Measurements from ENCODE around the gene DGKG. TPM values are rescaled to one million over a fixed set of nuclear protein-coding genes. Genes with fewer than 3 reads are reported as not detected.

The DGKG gene
- total and polyA plus RNA-seq, 2 of the 8 experiments (the other 6 are each of a cell fraction or from before 2014, with no cell fraction given): 0.30 to 0.48 TPM

GRCh38 chr3:186142393-186142932 is 219.6 kb downstream of the DGKG start:
- Histone ChIP-seq H3K79me1 (ENCODE audit: low read depth, low read length) (no peaks in the 10 kb centered on the region), H3K56ac (replicated peaks; ENCODE audit: insufficient read length, low read depth, low read length) (no peak overlapping the region), H3K4me1 (replicated peaks in 1 of 4; ENCODE audit: control insufficient read depth in 3 of 4, insufficient read depth in 4 of 4, low read length in 3 of 4) (no peaks in the 10 kb centered on the region), H4K5ac (ENCODE audit: insufficient read length, low read depth, low read length) (no peak overlapping the region), H4K8ac (ENCODE audit: extremely low read depth, insufficient read depth, low read length) (no peak overlapping the region), H2BK12ac (ENCODE audit: low read depth, low read length) (no peak overlapping the region), H3K14ac (ENCODE audit: insufficient read length) (no peak overlapping the region), H3K23ac (ENCODE audit: insufficient read length) (no peak overlapping the region), H2AK5ac (ENCODE audit: low read depth, low read length) (no peak overlapping the region), H3K36me3 (ENCODE audit: control insufficient read depth in 2 of 4, insufficient read depth in 4 of 4, low read length in 3 of 4) (no peaks in the 10 kb centered on the region), H2BK15ac (ENCODE audit: low read length) (no peak overlapping the region), H3K79me2 (ENCODE audit: control insufficient read depth in 1 of 2, insufficient read depth in 2 of 2, low read length in 2 of 2) (no peaks in the 10 kb centered on the region), H4K20me1 (replicated peaks in 1 of 2; ENCODE audit: control insufficient read depth in 1 of 2, insufficient read depth in 2 of 2, low read length in 2 of 2) (no peaks in the 10 kb centered on the region), H3K9me3 (ENCODE audit: insufficient read depth in 2 of 2, low read depth in 1 of 2, low read length in 1 of 2) (no peaks in the 10 kb centered on the region), H3K27me3 (replicated peaks in 1 of 4; ENCODE audit: control insufficient read depth in 3 of 4, extremely low read depth in 1 of 4, insufficient read depth in 3 of 4, low read length in 3 of 4) (no peaks in the 10 kb centered on the region), H3K18ac (ENCODE audit: extremely low read depth, low read length) (no peak overlapping the region), H3K9ac (replicated peaks in 1 of 4; ENCODE audit: extremely low read depth in 1 of 4, low read depth in 3 of 4, low read length in 3 of 4) (no peak overlapping the region), H3K4ac (replicated peaks; ENCODE audit: insufficient read length, low read depth, low read length) (no peak overlapping the region), H2BK5ac (ENCODE audit: low read depth, low read length) (no peak overlapping the region), H3K4me2 (ENCODE audit: insufficient read depth in 1 of 2, low read depth in 2 of 2, low read length in 2 of 2) (no peak overlapping the region), H3K27ac (ENCODE audit: low read depth, low read length) (no peak overlapping the region), H3K23me2 (ENCODE audit: low read depth, low read length) (no peaks in the 10 kb centered on the region), H2AFZ (ENCODE audit: low read length) (no peak overlapping the region), H4K91ac (replicated peaks; ENCODE audit: insufficient read length, low read length) (no peak overlapping the region), H3K4me3 (ENCODE audit: extremely low read depth in 1 of 4, insufficient read depth in 2 of 4, low read depth in 3 of 4, low read length in 4 of 4) (no peak overlapping the region), H2BK120ac (replicated peaks; ENCODE audit: low read depth, low read length) (no peak overlapping the region), H2BK20ac (ENCODE audit: low read length) (no peak overlapping the region)
- no peak for DNase-seq (ENCODE audit: low read depth in 1 of 2, low spot score in 2 of 2)
- TF ChIP-seq E2F6 (IDR thresholded peaks at IDR 0.05) (no peak), SIX5 (IDR thresholded peaks at IDR 0.05; ENCODE audit: low read depth, low read length) (no peak), MAFK (IDR thresholded peaks at IDR 0.05; ENCODE audit: low read depth, low read length) (no peak), POU5F1 (IDR thresholded peaks at IDR 0.05; ENCODE audit: low read depth, low read length) (no peak), CBX5 (IDR thresholded peaks at IDR 0.05; ENCODE audit: low read depth, low read length) (no peak), YY1 (IDR thresholded peaks at IDR 0.05; ENCODE audit: low read depth, low read length) (no peak)
- FAIRE-seq: no peak
- ChIA-PET POLR2A (ENCODE audit: partially characterized antibody) (interaction anchor here (1.2 kb wide), 1 partner anchor 45 kb away, joined by 3 read pairs; no protein-coding TSS in a partner anchor), CTCF (ENCODE audit: partially characterized antibody) (interaction anchor here (0.8 to 1.4 kb wide), 5 partner anchors 8 to 197 kb away, joined by 3 to 5 read pairs (median 3); no protein-coding TSS in a partner anchor)
